WTC11 (cell line): Measurements from ENCODE around the gene SDHAF3. TPM values are rescaled to one million over a fixed set of nuclear protein-coding genes. Genes with fewer than 3 reads are reported as not detected.

ENCODE experiments used
- ATAC-seq: fragments of 200-7000 bp; cut with Tn5 transposase; 2 replicates; pipeline ENCODE4 v1.10.0; 2021; ENCODE audit warnings: mild to moderate bottlenecking, moderate library complexity
- CTCF ChIA-PET: fragments of 300-600 bp; sonication (Branson Sonifier 250); formaldehyde crosslinking; loops from one replicate; lab custom pipeline; 2021; ENCODE audit warnings: antibody characterized with exemption; lab: Charles Lee
- POLR2A ChIA-PET: fragments of 350-600 bp; sonication (Branson Sonifier 250); formaldehyde crosslinking; loops from one replicate; lab custom pipeline; 2021; ENCODE audit warnings: antibody characterized with exemption; lab: Charles Lee
- DNase-seq: peaks from one replicate; pipeline ENCODE4 v3.0.0; 2021; ENCODE audit warnings: low spot score
- H3K27ac Mint-ChIP-seq: 2 replicates; pipeline ENCODE4 v1.8.0; 2021; ENCODE audit warnings: mixed read lengths
- H3K27me3 Mint-ChIP-seq: 2 replicates; pipeline ENCODE4 v1.8.0; 2021; ENCODE audit warnings: low read depth, mild to moderate bottlenecking, moderate library complexity, mixed read lengths
- H3K36me3 Mint-ChIP-seq: 2 replicates; pipeline ENCODE4 v1.8.0; 2021; ENCODE audit warnings: mixed read lengths
- H3K4me1 Mint-ChIP-seq: 2 replicates; pipeline ENCODE4 v1.8.0; 2022; ENCODE audit warnings: mixed read lengths
- H3K4me3 Mint-ChIP-seq: 2 replicates; pipeline ENCODE4 v1.8.0; 2021; ENCODE audit warnings: mild to moderate bottlenecking, moderate library complexity, mixed read lengths
- H3K9me3 Mint-ChIP-seq: 2 replicates; pipeline ENCODE4 v1.8.0; 2021; ENCODE audit warnings: mixed read lengths
- ATF1 ChIP-seq: sonication (generic); formaldehyde crosslinking; IDR thresholded peaks from 2 replicates; pipeline ENCODE4 v1.8.1; 2023; ENCODE audit warnings: mild to moderate bottlenecking, moderate library complexity, missing genetic modification reagents
- ETV6 ChIP-seq: sonication (generic); formaldehyde crosslinking; IDR thresholded peaks from 2 replicates; pipeline ENCODE4 v1.8.1; 2022; ENCODE audit warnings: mild to moderate bottlenecking, missing genetic modification reagents
- FOXP1 ChIP-seq: sonication (generic); formaldehyde crosslinking; IDR thresholded peaks from 2 replicates; pipeline ENCODE4 v1.8.0; 2022; ENCODE audit warnings: missing genetic modification reagents, mild to moderate bottlenecking, moderate library complexity, borderline replicate concordance
- GTF2I ChIP-seq: fragments of 250-450 bp; sonication (Bioruptor Pico); conservative IDR thresholded peaks from 2 replicates; pipeline ENCODE4 v1.4.0; 2021; ENCODE audit warnings: mild to moderate bottlenecking
- NFATC4 ChIP-seq: fragments of 250-450 bp; sonication (Bioruptor Pico); IDR thresholded peaks from 2 replicates; pipeline ENCODE4 v1.9.0; 2021; ENCODE audit warnings: mild to moderate bottlenecking
- TEAD4 ChIP-seq: sonication (generic); formaldehyde crosslinking; IDR thresholded peaks from 2 replicates; pipeline ENCODE4 v1.8.0; 2022; ENCODE audit warnings: mild to moderate bottlenecking, missing genetic modification reagents
- ZNF232 ChIP-seq: sonication (generic); formaldehyde crosslinking; IDR thresholded peaks from 2 replicates; pipeline ENCODE4 v1.8.0; 2022; ENCODE audit warnings: mild to moderate bottlenecking, missing genetic modification reagents
- total RNA-seq: library from RNA; stranded (reverse); gene quantifications from 3 replicates; pipeline ENCODE4 v1.2.3, GENCODE V29; 2021
- TF ChIP-seq, protein P1 (sequence below): sonication (generic); formaldehyde crosslinking; conservative IDR thresholded peaks from 2 replicates; pipeline ENCODE4 v1.8.1; 2023; ENCODE audit warnings: mild to moderate bottlenecking, low read depth, missing genetic modification reagents, moderate library complexity
- TF ChIP-seq, protein P2 (sequence below): sonication (generic); formaldehyde crosslinking; IDR thresholded peaks from 2 replicates; pipeline ENCODE4 v1.8.1; 2022; ENCODE audit warnings: mild to moderate bottlenecking, missing genetic modification reagents, moderate library complexity, borderline replicate concordance
- TF ChIP-seq, protein P3 (sequence below): sonication (generic); formaldehyde crosslinking; IDR thresholded peaks from 2 replicates; pipeline ENCODE4 v1.8.0; 2023; ENCODE audit warnings: missing genetic modification reagents
- TF ChIP-seq, protein P4 (sequence below): sonication (generic); formaldehyde crosslinking; IDR thresholded peaks from 2 replicates; pipeline ENCODE4 v1.8.1; 2023; ENCODE audit warnings: mild to moderate bottlenecking, missing genetic modification reagents
- TF ChIP-seq, protein P5 (sequence below): sonication (generic); formaldehyde crosslinking; IDR thresholded peaks from 2 replicates; pipeline ENCODE4 v1.8.1; 2023; ENCODE audit warnings: mild to moderate bottlenecking, moderate library complexity, missing genetic modification reagents
- TF ChIP-seq, protein P6 (sequence below): fragments of 200-600 bp; IDR thresholded peaks from 2 replicates; pipeline ENCODE4 v1.8.0; 2022; ENCODE audit warnings: antibody characterized with exemption
- TF ChIP-seq, protein P7 (sequence below): sonication (generic); formaldehyde crosslinking; IDR thresholded peaks from 2 replicates; pipeline ENCODE4 v1.8.1; 2022; ENCODE audit warnings: low read depth, missing genetic modification reagents, borderline replicate concordance

Gene SDHAF3
- total RNA-seq, 1 experiment from 2014 or later, result 32.0 TPM

DNA sequence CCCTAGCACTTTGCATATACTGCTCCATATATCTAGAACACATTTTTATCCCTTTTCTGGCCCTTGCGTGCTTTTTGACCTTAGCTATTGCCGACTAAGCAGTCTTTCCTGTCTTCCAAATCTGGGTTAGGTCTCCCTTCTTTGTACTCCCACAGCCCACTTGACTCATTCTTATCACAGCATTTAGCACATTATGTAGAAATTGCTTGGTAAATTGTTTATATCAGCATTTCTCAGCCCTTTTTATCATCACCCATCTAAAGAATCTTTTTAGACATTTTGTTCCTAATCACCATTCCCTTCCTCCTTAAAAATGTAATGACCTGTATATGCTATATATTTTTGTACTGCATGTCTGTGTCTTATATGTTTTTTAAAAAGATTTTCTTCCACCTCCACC is 101.7 kb downstream of the SDHAF3 start:
- peaks cover 2% of the 10 kb centered on the region; the same call in 1 of the 2 replicates for H3K27me3 Mint-ChIP-seq
- TF ChIP-seq, protein P1, sequence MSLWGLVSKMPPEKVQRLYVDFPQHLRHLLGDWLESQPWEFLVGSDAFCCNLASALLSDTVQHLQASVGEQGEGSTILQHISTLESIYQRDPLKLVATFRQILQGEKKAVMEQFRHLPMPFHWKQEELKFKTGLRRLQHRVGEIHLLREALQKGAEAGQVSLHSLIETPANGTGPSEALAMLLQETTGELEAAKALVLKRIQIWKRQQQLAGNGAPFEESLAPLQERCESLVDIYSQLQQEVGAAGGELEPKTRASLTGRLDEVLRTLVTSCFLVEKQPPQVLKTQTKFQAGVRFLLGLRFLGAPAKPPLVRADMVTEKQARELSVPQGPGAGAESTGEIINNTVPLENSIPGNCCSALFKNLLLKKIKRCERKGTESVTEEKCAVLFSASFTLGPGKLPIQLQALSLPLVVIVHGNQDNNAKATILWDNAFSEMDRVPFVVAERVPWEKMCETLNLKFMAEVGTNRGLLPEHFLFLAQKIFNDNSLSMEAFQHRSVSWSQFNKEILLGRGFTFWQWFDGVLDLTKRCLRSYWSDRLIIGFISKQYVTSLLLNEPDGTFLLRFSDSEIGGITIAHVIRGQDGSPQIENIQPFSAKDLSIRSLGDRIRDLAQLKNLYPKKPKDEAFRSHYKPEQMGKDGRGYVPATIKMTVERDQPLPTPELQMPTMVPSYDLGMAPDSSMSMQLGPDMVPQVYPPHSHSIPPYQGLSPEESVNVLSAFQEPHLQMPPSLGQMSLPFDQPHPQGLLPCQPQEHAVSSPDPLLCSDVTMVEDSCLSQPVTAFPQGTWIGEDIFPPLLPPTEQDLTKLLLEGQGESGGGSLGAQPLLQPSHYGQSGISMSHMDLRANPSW (CRISPR knock-in tag), result no peak
- TF ChIP-seq, protein P2, sequence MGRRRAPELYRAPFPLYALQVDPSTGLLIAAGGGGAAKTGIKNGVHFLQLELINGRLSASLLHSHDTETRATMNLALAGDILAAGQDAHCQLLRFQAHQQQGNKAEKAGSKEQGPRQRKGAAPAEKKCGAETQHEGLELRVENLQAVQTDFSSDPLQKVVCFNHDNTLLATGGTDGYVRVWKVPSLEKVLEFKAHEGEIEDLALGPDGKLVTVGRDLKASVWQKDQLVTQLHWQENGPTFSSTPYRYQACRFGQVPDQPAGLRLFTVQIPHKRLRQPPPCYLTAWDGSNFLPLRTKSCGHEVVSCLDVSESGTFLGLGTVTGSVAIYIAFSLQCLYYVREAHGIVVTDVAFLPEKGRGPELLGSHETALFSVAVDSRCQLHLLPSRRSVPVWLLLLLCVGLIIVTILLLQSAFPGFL (CRISPR knock-in tag), result no peak
- TF ChIP-seq, protein P3, sequence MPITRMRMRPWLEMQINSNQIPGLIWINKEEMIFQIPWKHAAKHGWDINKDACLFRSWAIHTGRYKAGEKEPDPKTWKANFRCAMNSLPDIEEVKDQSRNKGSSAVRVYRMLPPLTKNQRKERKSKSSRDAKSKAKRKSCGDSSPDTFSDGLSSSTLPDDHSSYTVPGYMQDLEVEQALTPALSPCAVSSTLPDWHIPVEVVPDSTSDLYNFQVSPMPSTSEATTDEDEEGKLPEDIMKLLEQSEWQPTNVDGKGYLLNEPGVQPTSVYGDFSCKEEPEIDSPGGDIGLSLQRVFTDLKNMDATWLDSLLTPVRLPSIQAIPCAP (CRISPR knock-in tag), result no peak
- TF ChIP-seq ZNF232 (CRISPR knock-in tag) (no peak), ATF1 (CRISPR knock-in tag) (no peak), FOXP1 (CRISPR knock-in tag) (no peak), GTF2I (CRISPR knock-in tag) (no peak), TEAD4 (CRISPR knock-in tag) (no peak)
- TF ChIP-seq, protein P4, sequence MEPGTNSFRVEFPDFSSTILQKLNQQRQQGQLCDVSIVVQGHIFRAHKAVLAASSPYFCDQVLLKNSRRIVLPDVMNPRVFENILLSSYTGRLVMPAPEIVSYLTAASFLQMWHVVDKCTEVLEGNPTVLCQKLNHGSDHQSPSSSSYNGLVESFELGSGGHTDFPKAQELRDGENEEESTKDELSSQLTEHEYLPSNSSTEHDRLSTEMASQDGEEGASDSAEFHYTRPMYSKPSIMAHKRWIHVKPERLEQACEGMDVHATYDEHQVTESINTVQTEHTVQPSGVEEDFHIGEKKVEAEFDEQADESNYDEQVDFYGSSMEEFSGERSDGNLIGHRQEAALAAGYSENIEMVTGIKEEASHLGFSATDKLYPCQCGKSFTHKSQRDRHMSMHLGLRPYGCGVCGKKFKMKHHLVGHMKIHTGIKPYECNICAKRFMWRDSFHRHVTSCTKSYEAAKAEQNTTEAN (CRISPR knock-in tag), result no peak
- TF ChIP-seq, protein P5, sequence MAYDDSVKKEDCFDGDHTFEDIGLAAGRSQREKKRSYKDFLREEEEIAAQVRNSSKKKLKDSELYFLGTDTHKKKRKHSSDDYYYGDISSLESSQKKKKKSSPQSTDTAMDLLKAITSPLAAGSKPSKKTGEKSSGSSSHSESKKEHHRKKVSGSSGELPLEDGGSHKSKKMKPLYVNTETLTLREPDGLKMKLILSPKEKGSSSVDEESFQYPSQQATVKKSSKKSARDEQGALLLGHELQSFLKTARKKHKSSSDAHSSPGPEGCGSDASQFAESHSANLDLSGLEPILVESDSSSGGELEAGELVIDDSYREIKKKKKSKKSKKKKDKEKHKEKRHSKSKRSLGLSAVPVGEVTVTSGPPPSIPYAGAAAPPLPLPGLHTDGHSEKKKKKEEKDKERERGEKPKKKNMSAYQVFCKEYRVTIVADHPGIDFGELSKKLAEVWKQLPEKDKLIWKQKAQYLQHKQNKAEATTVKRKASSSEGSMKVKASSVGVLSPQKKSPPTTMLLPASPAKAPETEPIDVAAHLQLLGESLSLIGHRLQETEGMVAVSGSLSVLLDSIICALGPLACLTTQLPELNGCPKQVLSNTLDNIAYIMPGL (CRISPR knock-in tag), result no peak
- TF ChIP-seq, all 79 proteins: peak for 0
- no peaks in the 10 kb centered on the region for H3K36me3 Mint-ChIP-seq
- POLR2A ChIA-PET, result no interaction called here
- DNase-seq, result no peak
- H3K27ac Mint-ChIP-seq, result no peak overlapping the region
- peaks cover 9% of the 10 kb centered on the region for H3K9me3 Mint-ChIP-seq
- H3K4me3 Mint-ChIP-seq, result no peak overlapping the region
- H3K4me1 Mint-ChIP-seq, result peaks cover 8% of the 10 kb centered on the region
- CTCF ChIA-PET, result no interaction called here
- ATAC-seq, result no peak

DNA sequence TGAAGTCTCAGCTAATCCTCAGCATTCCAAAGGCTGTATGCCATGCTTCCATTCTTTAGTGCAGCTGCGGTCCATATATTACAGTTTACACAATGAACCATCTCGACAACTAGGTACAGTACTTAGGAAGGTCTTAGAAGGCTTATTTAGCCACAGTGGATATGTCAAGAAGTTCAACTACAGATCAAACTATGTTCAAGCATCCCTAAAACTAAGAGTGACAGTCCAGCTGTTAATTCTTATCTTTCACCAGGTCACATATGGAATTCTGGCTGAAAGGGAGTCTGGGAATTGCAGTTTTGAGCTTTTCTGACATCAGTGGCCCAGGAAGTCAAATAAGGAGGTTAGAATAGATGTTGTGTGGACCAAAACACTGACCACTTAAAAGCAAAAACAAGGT is 106.8 kb downstream of the SDHAF3 start:
- Mint-ChIP-seq H3K4me3 (no peak overlapping the region), H3K9me3 (peaks cover 3% of the 10 kb centered on the region; the same call in 1 of the 2 replicates)
- CTCF ChIA-PET, result no interaction called here
- TF ChIP-seq, protein P6, sequence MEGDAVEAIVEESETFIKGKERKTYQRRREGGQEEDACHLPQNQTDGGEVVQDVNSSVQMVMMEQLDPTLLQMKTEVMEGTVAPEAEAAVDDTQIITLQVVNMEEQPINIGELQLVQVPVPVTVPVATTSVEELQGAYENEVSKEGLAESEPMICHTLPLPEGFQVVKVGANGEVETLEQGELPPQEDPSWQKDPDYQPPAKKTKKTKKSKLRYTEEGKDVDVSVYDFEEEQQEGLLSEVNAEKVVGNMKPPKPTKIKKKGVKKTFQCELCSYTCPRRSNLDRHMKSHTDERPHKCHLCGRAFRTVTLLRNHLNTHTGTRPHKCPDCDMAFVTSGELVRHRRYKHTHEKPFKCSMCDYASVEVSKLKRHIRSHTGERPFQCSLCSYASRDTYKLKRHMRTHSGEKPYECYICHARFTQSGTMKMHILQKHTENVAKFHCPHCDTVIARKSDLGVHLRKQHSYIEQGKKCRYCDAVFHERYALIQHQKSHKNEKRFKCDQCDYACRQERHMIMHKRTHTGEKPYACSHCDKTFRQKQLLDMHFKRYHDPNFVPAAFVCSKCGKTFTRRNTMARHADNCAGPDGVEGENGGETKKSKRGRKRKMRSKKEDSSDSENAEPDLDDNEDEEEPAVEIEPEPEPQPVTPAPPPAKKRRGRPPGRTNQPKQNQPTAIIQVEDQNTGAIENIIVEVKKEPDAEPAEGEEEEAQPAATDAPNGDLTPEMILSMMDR, result no peak
- TF ChIP-seq, protein P1 (CRISPR knock-in tag), result no peak
- TF ChIP-seq NFATC4 (CRISPR knock-in tag) (no peak), GTF2I (CRISPR knock-in tag) (no peak), ETV6 (CRISPR knock-in tag) (no peak)
- TF ChIP-seq, protein P7, sequence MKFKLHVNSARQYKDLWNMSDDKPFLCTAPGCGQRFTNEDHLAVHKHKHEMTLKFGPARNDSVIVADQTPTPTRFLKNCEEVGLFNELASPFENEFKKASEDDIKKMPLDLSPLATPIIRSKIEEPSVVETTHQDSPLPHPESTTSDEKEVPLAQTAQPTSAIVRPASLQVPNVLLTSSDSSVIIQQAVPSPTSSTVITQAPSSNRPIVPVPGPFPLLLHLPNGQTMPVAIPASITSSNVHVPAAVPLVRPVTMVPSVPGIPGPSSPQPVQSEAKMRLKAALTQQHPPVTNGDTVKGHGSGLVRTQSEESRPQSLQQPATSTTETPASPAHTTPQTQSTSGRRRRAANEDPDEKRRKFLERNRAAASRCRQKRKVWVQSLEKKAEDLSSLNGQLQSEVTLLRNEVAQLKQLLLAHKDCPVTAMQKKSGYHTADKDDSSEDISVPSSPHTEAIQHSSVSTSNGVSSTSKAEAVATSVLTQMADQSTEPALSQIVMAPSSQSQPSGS (CRISPR knock-in tag), result no peak
- TF ChIP-seq, all 79 proteins: peak for 0
- no peaks in the 10 kb centered on the region for H3K36me3 Mint-ChIP-seq
- H3K4me1 Mint-ChIP-seq, result peaks cover 8% of the 10 kb centered on the region
- H3K27ac Mint-ChIP-seq, result no peak overlapping the region
- DNase-seq, result no peak
- POLR2A ChIA-PET, result no interaction called here
- H3K27me3 Mint-ChIP-seq, result peaks cover 2% of the 10 kb centered on the region; the same call in 1 of the 2 replicates
- ATAC-seq, result no peak
